ENCODE results near the gene MSANTD7.
A peak's percentile ranks its signal among the peaks of the same experiment; 100 is the strongest.
"Not testable (repeated sequence)": the region's sequence is repeated elsewhere in the genome, so short reads cannot be mapped to it uniquely, and the experiment has no call there.

Gene MSANTD7

DNA sequence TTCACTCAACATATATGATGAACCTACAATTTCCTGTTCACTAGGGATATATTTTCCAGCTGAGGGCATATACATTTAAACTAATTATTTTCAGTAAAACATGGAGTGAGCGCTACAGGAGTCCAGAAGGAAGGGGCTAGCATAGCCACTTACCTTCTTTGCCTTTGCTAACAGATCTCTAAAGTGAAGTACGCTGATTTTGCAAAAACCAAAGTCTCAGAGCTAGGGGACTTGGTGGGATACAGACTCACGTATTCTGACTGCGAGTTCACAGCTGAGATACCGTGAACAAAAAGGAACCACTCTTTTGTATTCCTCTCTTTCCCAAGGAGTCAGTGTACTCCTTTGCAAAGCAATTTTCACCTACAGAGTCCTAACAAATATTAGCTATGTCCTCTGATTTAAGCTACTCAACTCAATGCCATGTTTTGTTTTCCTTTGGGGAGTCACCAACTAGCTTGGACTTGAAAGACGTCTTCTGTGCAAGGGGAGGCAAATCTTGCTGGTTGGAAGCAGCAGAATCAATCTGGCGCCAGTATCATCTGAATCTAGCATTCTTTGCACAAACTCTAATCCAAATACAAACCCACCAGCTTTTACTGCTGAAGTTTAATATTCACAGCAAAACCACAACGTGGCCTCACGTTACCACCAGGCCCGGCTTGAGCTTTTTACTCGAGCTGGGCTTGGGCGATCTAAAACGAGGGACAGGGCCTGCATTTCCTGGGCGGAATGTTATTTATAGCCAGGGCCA, 926 bp upstream of the MSANTD7 start:
- no peak for DNase-seq (ENCODE audit: low read depth in 3 of 3)

DNA sequence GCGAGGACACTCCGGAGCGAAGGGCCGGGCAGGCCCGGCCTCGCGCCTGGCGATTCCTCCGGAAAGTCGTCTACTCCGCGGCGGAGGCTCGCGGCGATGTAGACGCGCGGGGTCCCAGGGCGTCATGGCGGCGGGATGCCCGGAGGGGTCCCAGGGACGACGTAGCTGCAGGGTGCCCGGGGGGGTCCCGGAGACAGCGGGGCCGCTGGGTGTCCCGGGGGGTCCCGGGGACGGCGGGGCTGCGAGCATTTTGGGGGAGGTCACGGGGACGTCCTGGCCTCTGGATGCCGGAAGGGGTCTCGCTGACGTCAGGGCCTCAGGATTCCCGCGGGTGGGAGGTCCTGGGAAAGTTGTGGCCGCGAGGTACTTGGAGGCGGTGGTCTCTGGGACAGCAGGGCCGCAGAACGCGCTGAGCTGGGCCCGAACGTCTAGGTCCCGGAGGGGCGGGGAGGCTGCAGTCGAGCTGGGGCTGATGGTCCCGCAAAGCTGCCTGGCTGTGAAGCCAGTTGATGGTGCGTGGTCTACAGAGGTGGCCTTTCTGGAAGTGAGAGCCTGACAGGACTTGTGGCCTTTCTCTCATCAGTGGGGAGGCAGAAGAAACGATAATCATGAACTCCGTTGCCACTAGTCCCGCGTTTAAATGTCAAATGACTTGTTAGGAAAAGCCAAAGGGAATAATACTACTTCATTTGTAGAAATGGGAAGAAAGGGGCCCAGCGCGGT, 637 bp downstream of the MSANTD7 start:
- peak in 1 of 3 experiments; percentile 21 for DNase-seq (ENCODE audit: low read depth in 3 of 3)

- DNase-seq (ENCODE audit: low read depth in 3 of 3) = no peak
Measured at GRCh38 chr10:14839305-14839695, 1.2 kb downstream of the MSANTD7 start.

GRCh38 chr10:14840178-14840577, 2.1 kb downstream of the MSANTD7 start:
- no peak for DNase-seq (ENCODE audit: low read depth in 3 of 3)

DNA sequence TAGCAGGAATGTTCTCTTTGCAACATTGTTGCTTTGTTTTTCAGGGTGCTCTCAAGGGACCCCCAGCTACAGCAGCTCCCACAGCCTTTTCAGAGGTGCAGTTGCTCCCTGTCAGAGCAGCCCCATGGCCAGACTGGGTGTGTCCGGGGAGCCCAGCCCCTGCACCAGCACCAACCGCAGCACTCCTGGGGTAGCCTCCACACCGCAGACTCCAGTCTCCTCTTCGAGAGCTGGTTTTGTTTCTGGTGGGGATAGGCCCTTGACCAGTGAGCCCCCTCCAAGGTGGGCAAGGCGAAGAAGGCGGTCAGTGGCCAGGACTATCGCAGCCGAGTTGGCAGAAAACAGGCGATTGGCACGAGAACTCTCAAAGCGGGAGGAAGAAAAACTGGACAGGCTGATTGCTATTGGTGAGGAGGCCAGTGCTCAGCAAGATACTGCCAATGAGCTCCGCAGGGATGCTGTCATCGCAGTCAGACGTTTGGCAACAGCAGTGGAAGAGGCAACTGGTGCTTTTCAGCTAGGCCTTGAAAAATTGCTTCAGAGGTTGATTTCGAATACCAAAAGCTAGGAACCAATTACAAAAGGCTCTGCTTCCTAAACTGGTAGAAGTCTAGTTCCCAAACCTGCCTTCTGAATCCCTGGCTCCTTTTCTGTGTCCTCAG, 5.4 kb downstream of the MSANTD7 start:
- no peak for DNase-seq (ENCODE audit: low read depth in 3 of 3)

GRCh38 chr10:14844948-14845347, 6.8 kb downstream of the MSANTD7 start:
- DNase-seq (ENCODE audit: low read depth in 3 of 3) = no peak

DNA sequence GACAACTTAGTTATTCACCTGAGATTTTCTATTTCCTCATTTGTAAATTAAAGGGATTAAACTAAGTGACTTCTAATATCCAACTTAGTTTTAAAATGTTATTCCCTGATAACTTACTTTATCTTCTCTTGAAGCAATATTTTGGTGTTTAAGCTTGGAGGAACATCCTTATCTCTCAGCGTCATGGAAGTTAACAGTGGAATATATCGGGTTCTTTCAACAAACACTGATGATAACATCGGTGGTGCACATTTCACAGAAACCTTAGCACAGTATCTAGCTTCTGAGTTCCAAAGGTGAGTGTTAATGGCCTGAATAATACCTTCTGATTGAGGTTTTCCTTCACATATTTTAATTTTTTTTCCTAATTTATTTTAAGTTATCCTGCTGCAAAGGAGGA, 14.1 kb downstream of the MSANTD7 start:
- no peak for DNase-seq (ENCODE audit: low read depth in 3 of 3)

GRCh38 chr10:14855453-14855852, 17.3 kb downstream of the MSANTD7 start:
- no peak for DNase-seq (ENCODE audit: low read depth in 3 of 3)

DNA sequence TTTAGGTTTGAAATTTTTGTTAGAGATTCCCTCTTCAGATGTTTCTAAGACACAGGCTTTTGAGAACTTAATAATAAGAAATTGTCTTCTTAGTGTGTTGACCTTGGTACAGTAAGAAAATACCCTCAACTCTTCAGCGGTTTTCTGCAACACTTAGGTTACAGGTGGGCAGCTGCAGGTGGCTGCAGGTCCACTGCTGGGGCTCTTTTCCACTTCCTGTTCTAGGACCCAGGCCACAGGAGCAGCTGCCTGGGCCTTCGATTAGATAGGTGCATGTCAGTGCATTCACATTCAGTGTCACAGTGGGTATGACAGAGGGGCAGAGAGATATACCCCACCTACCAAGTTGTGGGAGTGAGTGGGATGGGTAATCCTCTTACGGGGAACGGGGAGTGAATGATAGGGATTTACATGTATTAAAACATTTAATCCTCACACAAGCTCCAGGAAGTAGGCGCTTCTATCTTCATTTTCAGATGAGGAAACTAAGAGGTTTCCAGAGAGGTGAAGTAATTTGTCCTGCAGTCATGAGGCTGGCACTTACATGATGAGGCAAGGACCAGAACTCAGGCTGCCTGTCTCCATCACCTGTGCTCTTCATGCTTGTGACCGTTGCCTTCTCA, 20.3 kb downstream of the MSANTD7 start:
- no peak for DNase-seq (ENCODE audit: low read depth in 3 of 3)

DNA sequence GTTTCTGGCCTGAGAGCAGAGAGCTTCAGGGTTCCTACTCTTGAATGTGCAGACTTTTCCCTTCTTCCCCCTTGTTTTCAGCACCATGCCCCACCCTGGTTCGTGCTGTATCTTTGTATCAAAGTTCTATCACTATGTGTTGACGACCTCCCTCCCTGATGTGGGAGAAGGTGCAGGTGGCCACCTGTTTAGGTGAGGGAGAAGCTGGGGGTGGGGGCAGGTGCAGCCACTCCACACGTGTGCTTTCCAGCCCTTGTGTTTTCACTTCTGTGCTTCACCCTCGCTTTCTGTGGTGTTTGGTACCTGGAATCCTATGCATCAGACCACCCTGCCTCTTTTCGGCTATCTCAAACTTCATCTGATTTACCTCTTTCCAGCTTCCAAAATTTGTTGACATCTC, 20.9 kb downstream of the MSANTD7 start:
- DNase-seq (ENCODE audit: low read depth in 3 of 3) = no peak

DNA sequence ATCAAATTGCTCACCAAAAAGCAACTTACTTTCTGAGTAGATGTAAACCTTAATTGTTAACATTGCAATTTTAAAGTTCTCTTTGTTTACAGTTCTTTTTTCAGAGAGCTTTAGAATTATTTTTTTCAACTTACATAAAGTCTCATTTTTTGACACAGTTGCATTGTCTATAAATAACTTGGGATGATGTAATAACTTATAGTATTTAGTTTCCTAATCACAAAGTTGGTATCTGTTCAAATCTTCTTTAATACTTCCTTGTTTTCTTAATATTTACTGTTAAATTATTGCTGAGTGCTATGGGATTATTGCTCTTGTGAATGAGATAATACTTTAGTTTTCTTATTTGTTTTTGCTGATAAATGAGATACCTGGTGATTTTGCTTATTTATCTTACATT, 21.7 kb downstream of the MSANTD7 start:
- DNase-seq (ENCODE audit: low read depth in 3 of 3) = no peak

- DNase-seq (ENCODE audit: low read depth in 3 of 3) = no peak
Measured at GRCh38 chr10:14860791-14861190, 22.7 kb downstream of the MSANTD7 start.

DNA sequence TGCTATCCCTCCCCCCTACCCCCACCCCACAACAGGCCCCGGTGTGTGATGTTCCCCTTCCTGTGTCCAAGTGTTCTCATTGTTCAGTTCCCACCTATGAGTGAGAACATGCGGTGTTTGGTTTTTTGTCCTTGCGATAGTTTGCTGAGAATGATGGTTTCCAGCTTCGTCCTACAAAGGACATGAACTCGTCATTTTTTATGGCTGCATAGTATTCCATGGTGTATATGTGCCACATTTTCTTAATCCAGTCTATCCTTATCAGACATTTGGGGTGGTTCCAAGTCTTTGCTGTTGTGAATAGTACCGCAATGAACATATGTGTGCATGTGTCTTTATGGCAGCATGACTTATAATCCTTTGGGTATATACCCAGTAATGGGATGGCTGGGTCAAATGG, 26.4 kb downstream of the MSANTD7 start:
- not testable (repeated sequence) for DNase-seq (ENCODE audit: low read depth in 3 of 3)

DNA sequence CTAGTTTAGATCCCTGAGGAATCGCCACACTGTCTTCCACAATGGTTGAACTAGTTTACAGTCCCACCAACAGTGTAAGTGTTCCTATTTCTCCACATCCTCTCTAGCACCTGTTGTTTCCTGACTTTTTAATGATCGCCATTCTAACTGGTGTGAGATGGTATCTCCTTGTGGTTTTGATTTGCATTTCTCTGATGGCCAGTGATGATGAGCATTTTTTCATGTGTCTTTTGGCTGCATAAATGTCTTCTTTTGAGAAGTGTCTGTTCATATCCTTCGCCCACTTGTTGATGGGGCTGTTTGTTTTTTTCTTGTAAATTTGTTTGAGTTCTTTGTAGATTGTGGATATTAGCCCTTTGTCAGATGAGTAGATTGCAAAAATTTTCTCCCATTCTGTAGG, 26.8 kb downstream of the MSANTD7 start:
- not testable (repeated sequence) for DNase-seq (ENCODE audit: low read depth in 3 of 3)

DNA sequence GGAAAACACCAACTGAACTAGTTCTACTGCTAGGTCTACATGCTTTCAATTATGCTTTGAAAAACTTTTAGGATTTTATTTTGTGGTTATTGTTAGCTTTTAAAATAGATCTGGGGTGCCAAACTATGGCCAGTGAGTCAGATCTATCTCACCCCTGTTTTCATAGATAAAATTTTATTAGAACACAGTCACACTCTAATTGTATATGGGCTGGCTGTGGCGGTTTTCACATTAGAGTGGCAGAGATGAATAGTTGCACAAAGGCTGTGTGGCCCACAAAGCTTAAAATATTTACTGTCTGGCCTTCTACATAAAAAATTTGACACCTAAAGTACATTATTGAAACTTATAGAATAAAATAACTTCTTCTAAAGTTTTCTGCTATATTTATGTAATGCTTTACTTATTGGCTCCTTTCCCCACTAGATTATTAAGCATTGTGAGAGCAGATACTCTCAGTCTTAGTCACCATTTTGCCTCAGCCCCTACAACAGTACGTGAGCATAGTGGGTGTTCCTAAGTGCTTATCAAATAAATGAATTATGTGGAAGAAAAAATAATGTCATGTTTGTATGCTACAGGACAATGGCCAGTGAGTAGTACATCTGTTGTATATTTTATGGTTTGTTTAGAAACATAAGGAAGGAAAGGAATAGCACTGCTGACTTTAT, 35.1 kb downstream of the MSANTD7 start:
- DNase-seq (ENCODE audit: low read depth in 3 of 3) = no peak

GRCh38 chr10:14875941-14876340, 37.8 kb downstream of the MSANTD7 start:
- no peak for DNase-seq (ENCODE audit: low read depth in 3 of 3)

GRCh38 chr10:14876764-14877163, 38.7 kb downstream of the MSANTD7 start:
- DNase-seq (ENCODE audit: low read depth in 3 of 3) = no peak

DNA sequence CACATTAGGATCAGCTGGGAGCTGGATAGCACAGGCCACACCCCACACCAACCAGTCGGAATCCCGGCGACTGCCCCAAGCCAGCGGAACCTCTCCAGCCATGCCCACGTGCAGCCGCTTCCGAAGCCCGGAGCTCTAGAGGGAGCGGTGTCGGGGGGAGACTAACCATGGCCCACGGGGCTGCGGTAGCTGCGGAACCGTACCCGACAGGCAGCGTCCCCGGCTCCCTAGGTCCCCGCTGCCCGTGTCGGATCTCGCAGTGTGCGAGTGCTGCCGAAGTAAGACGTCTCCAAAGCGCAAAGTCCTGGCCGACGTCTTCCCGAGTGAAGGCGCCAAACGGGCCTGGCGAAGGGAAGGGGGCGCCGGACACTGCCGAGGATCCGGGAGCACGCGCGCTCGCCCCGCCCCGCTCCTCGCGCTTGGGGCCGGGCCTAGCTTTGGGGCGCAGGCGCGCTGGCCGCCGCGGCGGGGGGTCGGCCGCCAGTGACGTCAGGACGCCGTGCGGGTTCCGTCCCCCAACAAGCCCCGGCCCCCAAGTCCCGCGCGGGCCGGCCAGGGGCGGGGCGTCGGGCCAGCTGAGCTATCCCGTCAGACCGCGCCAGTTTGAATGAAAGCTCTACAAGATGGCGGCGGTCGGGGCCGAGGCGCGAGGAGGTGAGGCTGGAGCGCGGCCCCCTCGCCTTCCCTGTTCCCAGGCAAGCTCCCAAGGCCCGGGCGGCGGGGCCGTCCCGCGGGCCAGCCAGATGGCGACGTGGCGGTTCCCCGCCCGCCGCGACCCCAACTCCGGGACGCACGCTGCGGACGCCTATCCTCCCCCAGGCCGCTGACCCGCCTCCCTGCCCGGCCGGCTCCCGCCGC, 40.4 kb downstream of the MSANTD7 start, which contains the start of gene SUV39H2:
SUV39H2 (plus strand) TSS at position 601 of the 858 bp plus-strand sequence; CDS start at position 624, 23 bp downstream.
- DNase-seq (ENCODE audit: low read depth in 3 of 3) = peak; percentile 85 to 93 (median 86)

DNA sequence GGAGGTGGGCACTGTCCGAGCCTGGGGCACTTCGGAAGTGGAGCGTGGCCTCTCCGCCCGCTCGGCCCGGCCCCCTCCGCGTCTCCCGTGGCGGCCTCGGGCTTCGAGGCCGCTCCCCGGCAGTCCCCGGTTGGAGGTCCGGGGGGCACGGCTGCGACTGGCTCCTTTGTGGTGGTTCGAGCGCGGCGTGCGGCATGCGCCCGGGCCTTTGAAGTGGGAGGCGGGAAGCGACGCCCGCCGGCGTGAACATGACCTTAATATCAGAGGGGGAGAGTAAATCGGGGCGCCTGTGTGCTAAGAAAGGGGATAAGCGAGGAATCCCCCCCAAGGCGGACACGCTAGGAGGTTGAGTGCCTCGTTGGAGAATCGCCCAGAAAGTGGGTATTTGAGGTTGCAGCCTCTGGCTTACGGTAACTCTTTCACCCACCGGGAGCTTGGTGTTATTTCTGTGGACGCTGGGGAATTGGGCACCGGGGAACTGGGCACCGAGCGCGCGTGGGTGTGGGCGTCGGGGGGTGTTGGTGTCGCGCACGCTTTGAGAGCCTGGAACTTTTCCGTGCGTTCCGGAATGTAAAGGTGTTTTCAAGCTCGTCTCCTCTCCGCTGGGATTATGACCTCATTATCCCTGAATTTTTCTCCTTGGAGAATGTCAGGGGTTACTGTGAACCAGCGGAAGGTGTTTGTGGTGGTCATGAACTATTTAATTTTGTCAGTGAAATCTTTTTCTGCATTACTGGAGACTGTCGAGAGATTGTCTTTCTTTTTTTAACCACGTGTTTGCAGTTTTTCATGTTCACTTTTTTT, 41.2 kb downstream of the MSANTD7 start:
- peak; percentile 7 to 42 (median 10) for DNase-seq (ENCODE audit: low read depth in 3 of 3)

- DNase-seq (ENCODE audit: low read depth in 3 of 3) = no peak
Measured at GRCh38 chr10:14879928-14880193, 41.8 kb downstream of the MSANTD7 start.
